RPMI7951 (cell line): Measurements from ENCODE around the gene SMG6. TPM values are rescaled to one million over a fixed set of nuclear protein-coding genes. Genes with fewer than 3 reads are reported as not detected.

ENCODE experiments used
- DNase-seq: peaks from one replicate; pipeline ENCODE4 v3.0.0-alpha.2; 2012; ENCODE audit warnings: low read depth
- total RNA-seq: library from RNA; depleted of rRNA; stranded (reverse); fragments of >200 nt; shearing (Covaris generic); gene quantifications from 2 replicates; pipeline ENCODE4 v1.2.3, GENCODE V29; 2014

Gene SMG6
- total RNA-seq, 1 experiment from 2014 or later, result 26.1 TPM

DNA sequence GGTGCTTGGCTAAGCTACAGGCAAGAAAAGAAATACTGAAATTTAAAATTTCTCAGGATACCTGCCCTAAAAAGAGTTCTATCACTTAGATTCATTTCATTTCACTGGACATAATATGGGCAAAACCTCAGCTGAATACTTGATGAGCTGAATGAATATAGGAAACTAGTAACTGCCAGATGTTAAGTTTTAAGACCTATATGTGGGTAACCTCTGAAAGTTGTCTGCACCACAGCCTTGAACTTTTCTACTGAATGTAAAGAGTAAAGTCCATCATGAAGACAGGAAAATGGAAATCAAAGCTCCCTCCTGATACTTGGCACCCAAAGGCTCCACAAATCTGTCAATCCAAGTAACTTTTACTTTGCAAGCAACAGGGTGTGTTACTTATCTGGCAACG, 197.9 kb downstream of the SMG6 start:
- no peak for DNase-seq

GRCh38 chr17:2102931-2103809, 200.4 kb downstream of the SMG6 start:
- peak; percentile 74 for DNase-seq

- DNase-seq, result no peak
Measured at GRCh38 chr17:2101448-2102257, 201.9 kb downstream of the SMG6 start.

- DNase-seq, result no peak
Measured at GRCh38 chr17:2095536-2095910, 208.1 kb downstream of the SMG6 start.

- no peak for DNase-seq
Measured at GRCh38 chr17:2094891-2095535, 208.6 kb downstream of the SMG6 start.

- no peak for DNase-seq
Measured at GRCh38 chr17:2093349-2093748, 210.2 kb downstream of the SMG6 start.

GRCh38 chr17:2092253-2092652, 211.3 kb downstream of the SMG6 start:
- DNase-seq, result no peak

- DNase-seq, result peak; percentile 93
Measured at GRCh38 chr17:2090804-2091534, 212.6 kb downstream of the SMG6 start.

- no peak for DNase-seq
Measured at GRCh38 chr17:2090210-2090641, 213.4 kb downstream of the SMG6 start.

DNA sequence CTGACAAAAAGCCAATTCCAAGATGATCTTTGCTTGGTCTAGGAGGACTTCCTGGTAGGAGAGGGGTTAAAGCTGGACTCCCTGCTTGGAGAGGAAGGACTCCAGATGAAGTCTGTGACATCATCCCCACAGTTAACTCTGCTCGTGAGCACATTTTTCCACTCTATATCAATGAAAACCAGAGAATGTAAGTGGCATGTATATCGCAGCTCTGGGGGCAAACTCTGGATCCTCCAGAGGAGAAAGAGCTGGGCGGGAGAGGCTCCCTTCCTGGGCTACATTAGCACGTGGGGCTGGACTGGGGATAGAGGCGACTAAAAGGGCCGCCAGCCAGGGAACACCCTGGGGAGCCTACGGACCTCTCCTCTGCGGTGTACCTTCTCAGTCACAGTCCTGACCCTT, 214.6 kb downstream of the SMG6 start:
- DNase-seq, result peak; percentile 63

GRCh38 chr17:2087597-2088211, 215.9 kb downstream of the SMG6 start:
- DNase-seq, result peak; percentile 78

DNA sequence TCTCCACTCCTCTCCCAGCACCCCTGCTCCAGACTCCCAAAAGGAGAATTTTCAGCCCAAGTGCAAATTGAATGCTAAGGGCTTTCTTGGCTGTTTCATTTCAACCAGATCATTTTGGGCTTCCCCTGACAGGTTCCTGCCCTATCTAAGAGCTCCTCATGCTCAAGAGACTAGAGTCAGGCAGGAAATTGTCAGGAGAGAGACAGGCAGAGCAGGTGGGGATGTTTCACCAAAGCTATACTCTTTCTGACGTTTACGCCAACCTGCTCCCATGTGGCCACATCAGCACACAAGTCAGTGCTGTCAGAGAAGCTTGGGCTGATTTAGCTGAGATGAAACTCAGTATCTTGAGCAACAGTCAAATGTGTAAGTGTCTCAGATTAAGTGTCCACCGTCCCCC, 217.3 kb downstream of the SMG6 start:
- no peak for DNase-seq

DNA sequence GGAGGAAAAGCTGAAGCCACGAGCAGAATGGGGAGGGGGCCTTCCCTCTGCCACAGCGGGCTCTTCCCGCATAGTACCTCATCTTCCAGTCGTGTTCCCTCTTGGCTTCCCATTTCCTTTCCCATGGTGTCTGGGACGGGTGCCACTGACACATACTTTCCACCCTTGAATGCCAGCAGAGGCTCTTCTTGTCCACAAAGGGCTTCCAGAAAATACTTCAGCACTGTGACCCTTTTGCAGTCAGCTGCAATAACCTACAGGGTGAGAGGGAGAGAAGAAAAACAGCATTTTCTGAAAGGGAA, 218.0 kb downstream of the SMG6 start:
- DNase-seq, result peak; percentile 52

GRCh38 chr17:2084766-2085647, 218.6 kb downstream of the SMG6 start:
- peak; percentile 88 for DNase-seq

DNA sequence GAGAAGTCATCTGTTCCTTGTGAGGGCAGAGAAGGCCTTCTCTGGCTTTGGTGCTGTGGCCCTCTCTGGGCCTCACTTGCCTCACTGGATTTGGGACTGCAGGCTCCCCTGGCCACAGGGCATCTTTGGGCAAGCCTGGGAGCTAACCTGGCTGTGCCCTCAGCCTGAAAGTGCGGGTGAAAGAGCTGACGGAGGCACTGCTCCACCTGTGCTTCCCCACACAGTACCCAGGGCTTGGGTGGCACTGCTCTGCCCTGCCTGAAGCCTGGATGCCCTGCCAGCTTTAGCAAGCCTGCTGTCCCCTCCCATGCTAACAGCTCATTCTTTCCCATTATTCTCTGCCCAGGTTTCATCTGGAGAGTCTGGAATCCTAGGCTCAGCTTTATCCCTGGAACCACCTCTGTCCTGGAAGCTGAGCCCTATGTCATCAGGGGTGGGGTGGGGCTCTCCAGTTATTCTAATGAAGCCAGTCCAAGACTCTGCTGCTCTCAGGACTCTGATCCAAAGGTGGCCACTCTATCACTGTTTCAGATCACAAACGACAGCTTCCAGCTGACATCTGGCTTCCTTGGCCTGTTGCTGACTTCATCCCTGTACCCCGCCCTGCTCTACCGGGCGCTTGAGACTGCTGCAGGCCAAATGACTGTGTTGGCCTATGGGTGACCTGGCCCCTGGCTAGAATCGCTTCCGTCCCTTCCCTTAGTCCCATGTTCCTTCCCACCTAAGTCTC, 219.4 kb downstream of the SMG6 start:
- peak; percentile 96 for DNase-seq

GRCh38 chr17:2083613-2084035, 220.0 kb downstream of the SMG6 start:
- no peak for DNase-seq

DNA sequence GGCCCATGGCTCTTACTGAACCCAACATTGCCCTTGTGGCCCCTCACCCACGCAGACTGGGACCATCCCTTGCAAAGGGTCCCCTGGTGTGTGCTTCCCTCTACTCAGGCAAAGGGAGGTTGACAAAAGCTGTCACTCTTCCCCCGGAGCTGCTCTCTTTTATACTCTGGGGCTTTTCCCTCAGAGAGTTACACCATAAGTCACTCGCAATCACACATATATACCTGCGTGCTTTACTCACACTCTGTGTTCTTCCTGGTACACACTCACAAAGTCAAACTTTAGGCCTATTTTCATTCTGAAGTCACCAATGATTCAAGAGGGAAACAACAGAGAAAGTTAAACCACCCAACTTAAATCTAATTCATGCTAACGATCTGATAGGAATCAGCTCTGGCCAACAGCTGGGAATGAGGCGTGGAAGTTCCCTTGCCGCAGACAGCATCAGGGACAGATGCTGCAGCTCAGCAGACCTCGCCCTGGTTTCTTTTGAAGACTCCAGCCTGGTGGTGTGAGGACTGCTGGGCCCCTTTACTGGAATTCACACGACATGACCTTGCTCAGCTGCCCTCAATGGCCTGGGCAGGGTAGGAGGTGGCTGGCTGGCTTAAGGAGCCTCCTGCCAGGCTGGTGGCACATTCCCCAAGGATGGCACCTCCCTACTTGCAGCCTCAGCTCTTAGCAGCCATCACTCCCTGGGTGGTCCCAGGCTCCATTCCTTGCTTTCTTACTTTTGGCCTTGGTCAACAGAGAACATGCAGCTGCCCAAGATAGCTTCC, 221.4 kb downstream of the SMG6 start:
- DNase-seq, result peak; percentile 77

- DNase-seq, result peak; percentile 90
Measured at GRCh38 chr17:2081564-2081963, 222.0 kb downstream of the SMG6 start.

DNA sequence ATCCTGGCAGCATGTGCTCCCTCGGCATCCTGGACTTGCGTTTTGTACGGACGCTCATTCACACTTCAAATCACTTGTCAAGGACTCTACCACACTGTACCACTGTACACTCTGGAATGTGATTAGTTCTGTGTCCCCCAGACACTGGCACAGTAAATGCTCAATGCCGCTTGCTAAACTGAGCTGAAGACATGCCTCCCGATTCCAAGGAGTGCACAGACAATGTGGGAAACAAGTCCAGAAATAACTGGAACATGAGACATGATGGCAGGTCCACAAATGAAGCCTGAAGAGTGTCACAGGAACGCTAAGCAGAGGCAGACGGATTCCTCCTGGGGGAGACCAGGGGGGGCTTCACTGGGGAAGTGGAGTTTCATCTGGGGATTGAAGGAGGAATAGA, 226.5 kb downstream of the SMG6 start:
- no peak for DNase-seq
